Colonic mucosa (tissue), 4 donors: ENCODE results near the gene SERPINA5. TPM values are rescaled to one million over a fixed set of nuclear protein-coding genes. Genes with fewer than 3 reads are reported as not detected.

Source experiments
- DNase-seq: peaks from one replicate; pipeline ENCODE4 v3.0.0-alpha.2; 2020
- H3K27ac ChIP-seq: fragments of 200-600 bp; one replicate; pipeline ENCODE4 v1.8.0; 2021
- H3K27me3 ChIP-seq: fragments of 200-600 bp; one replicate; pipeline ENCODE4 v1.8.0; 2021
- H3K36me3 ChIP-seq: fragments of 200-600 bp; one replicate; pipeline ENCODE4 v1.8.0; 2021
- H3K4me1 ChIP-seq: fragments of 200-600 bp; one replicate; pipeline ENCODE4 v1.8.0; 2021; ENCODE audit warnings: mild to moderate bottlenecking
- H3K4me3 ChIP-seq: fragments of 200-600 bp; one replicate; pipeline ENCODE4 v1.8.0; 2021
- H3K9ac ChIP-seq, 2 donors: one replicate each; pipeline ENCODE4 v1.7.0; 2013; ENCODE audit warnings: control low read depth in 2 of 2, low read depth in 2 of 2, low read length in 2 of 2
- H3K9me3 ChIP-seq: fragments of 200-600 bp; one replicate; pipeline ENCODE4 v1.8.0; 2021
- intact Hi-C: fragments of 100-400 bp; cut with DNase I; formaldehyde crosslinking; loops from one replicate; pipeline ENCODE4 v1.14.1; 2022
- total RNA-seq, 2 donors: library from RNA; stranded (reverse); fragmentation: NEBNext Ultra II Directional in 1 of 2; extraction: Animal tissue kit (Norgen Biotek cat#: 25700) in 1 of 2; gene quantifications; one replicate each; pipeline ENCODE4 v1.2.1, GENCODE V29; 2021
- TF ChIP-seq, protein P1 (sequence below): fragments of 200-600 bp; IDR thresholded peaks from one replicate; pipeline ENCODE4 v1.8.0; 2022; ENCODE audit warnings: antibody characterized with exemption, mild to moderate bottlenecking
- donor health status: healthy.
- donor health status: DM: no; HTN: no; CAD: no.
- donor health status: DM: no; HTN: no; CAD: no.

The SERPINA5 gene
- total RNA-seq, 2 donors from 2014 or later = 0.61 to 2.9 TPM

DNA sequence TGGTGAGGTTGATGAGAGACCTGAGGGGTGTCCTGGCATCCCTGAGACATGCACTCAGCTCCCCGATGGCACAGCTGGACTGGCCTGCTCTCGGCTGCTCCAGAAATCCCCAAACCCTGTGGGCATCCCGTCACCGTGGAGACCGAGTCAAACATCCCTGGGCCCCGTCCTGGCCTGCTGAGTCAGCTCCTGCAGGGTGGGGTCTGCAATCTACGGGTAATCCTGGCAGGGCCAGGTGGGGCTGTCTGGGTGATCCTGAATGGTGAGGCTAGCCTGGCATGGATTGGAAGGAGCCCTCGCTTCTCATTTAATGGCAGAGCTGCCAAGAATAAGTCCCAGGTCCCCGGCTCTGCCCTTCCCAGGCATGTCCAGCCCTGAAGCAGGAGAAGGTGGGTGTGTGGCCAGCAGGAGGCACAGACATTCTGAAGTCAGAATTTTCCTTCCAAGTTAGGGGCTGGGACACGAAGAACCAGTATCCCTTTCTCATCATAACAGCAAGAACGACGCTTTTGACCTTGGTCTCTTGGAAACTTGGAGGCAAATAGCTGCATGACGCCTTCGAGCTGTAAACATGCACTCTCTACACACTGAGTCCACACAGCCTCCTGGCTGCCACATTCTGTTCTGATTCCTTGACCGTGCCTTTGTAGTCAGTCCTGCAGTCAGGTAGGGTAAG is 37.6 kb upstream of the SERPINA5 start:
- intact Hi-C loops = no loop called here
- Histone ChIP-seq H3K27ac (no peak overlapping the region), H3K36me3 (no peaks in the 10 kb centered on the region), H3K4me1 (no peaks in the 10 kb centered on the region), H3K9ac (no peak overlapping the region), H3K27me3 (no peaks in the 10 kb centered on the region), H3K4me3 (no peak overlapping the region), H3K9me3 (no peaks in the 10 kb centered on the region)
- TF ChIP-seq, protein P1, sequence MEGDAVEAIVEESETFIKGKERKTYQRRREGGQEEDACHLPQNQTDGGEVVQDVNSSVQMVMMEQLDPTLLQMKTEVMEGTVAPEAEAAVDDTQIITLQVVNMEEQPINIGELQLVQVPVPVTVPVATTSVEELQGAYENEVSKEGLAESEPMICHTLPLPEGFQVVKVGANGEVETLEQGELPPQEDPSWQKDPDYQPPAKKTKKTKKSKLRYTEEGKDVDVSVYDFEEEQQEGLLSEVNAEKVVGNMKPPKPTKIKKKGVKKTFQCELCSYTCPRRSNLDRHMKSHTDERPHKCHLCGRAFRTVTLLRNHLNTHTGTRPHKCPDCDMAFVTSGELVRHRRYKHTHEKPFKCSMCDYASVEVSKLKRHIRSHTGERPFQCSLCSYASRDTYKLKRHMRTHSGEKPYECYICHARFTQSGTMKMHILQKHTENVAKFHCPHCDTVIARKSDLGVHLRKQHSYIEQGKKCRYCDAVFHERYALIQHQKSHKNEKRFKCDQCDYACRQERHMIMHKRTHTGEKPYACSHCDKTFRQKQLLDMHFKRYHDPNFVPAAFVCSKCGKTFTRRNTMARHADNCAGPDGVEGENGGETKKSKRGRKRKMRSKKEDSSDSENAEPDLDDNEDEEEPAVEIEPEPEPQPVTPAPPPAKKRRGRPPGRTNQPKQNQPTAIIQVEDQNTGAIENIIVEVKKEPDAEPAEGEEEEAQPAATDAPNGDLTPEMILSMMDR = no peak
- no peak for DNase-seq

DNA sequence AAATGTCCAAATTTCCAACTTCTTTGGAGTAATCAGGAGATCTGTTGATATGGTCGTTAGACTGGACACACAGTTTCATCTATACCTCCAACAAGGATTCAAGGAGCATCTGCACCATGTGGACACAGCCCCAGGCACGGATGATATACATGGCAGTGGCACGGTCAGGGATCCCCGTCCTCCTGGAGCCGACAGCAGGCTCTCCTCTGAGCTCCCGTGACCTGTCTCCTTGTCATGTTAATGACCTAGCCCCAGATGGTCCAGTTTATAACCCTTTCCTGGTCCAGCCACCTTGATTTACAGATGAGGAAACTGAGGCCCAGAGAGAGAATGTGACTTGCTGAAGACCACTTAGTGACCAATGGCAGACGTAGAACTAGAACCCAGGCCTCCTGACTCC is 36.5 kb upstream of the SERPINA5 start:
- Histone ChIP-seq H3K27ac (no peak overlapping the region), H3K4me3 (no peak overlapping the region), H3K9ac (no peak overlapping the region), H3K4me1 (no peaks in the 10 kb centered on the region), H3K9me3 (no peaks in the 10 kb centered on the region), H3K36me3 (no peaks in the 10 kb centered on the region), H3K27me3 (no peaks in the 10 kb centered on the region)
- no peak for DNase-seq
- TF ChIP-seq, protein P1 = no peak
- intact Hi-C loops = no loop called here

DNA sequence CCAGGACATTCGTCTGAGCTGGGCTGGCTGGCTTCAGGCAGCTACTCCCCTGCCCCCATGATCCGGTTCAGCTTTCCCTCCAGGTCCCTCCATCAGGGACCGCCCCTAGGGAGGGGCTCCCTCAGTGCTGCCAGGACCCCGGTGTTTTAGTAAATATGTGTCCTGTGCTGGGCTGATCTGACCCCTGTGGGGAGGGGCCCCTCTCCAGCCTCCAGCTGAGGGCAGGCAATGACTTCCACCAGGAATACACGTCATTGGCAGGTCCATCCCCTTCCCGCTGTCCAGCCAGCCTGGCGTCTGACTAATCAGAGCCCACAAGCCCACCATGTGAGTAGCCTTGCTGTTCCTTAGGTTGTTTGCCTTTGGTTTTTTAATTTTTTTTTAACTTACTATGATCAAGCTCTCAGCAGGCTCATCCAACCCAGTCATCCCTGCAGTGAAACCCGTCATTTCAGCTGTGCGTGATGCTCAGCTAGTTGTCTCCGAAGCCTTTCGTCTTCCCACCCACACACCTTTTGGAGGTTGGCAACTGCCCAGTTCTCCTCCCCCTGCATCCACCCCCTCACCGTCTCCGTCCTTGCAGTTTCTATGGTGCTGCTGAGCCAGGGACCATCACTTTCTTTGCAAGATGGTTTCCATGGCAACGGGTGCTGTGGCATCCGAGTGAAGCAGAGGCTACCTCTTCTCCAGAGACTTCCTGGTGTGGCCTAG is 35.9 kb upstream of the SERPINA5 start:
- H3K4me3 ChIP-seq = no peak overlapping the region
- no peaks in the 10 kb centered on the region for H3K9me3 ChIP-seq
- H3K27me3 ChIP-seq = no peaks in the 10 kb centered on the region
- no peaks in the 10 kb centered on the region for H3K36me3 ChIP-seq
- no peak overlapping the region for H3K9ac ChIP-seq
- TF ChIP-seq, protein P1 = no peak
- no peak overlapping the region for H3K27ac ChIP-seq
- DNase-seq = no peak
- intact Hi-C loops = no loop called here
- H3K4me1 ChIP-seq = no peaks in the 10 kb centered on the region

DNA sequence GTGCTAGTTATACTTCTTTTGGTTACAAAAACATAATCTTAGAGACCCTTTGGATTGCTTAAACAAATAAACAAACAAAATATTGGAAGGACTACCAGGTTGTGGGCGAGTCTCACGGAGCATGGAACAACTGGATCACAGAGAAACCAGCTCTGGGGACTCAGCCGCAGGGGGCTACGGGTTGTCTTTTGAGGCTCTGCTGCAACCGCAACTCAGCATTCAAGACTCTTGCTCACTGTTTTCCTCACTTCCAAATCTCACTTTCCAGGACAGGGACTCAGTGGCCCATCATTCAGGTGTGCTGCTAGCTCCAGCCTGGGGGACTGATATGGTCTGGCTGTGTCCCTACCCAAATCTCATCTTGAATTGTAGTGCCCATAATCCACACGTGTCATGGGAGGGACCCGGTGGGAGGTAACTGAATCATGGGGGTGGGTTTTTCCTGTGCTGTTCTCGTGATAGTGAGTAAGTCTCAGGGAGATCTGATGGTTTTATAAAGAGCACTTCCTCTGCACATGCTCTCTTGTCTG is 34.0 kb upstream of the SERPINA5 start:
- Histone ChIP-seq H3K4me1 (no peaks in the 10 kb centered on the region), H3K27ac (no peak overlapping the region), H3K36me3 (no peaks in the 10 kb centered on the region), H3K9me3 (no peaks in the 10 kb centered on the region), H3K27me3 (no peaks in the 10 kb centered on the region), H3K9ac (no peak overlapping the region), H3K4me3 (no peak overlapping the region)
- intact Hi-C loops = no loop called here
- no peak for DNase-seq
- TF ChIP-seq, protein P1 = no peak

DNA sequence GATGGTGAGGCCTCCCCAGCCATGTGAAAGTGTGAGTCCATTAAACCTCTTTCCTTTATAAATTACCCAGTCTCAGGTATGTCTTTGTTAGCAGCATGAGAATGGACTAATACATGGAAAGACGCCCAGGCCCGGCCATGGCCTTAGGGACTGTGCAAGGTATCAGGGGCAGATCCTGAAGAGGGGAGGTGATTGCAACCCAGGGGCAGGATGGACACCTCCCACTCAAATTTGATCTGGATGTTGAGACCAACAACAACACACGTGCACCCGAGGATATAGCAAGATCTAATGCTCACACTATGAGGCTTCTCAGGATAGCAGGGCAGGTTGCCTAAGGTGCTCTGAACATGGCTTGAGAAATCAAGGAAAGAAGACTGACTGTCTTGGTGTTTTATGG is 33.5 kb upstream of the SERPINA5 start:
- Histone ChIP-seq H3K27ac (no peak overlapping the region), H3K9ac (no peak overlapping the region), H3K4me3 (no peak overlapping the region), H3K27me3 (no peaks in the 10 kb centered on the region), H3K9me3 (no peaks in the 10 kb centered on the region), H3K4me1 (no peaks in the 10 kb centered on the region), H3K36me3 (no peaks in the 10 kb centered on the region)
- intact Hi-C loops = no loop called here
- no peak for DNase-seq
- TF ChIP-seq, protein P1 = no peak
